ENCODE data around the gene BARHL1.
A peak's percentile ranks its signal among the peaks of the same experiment; 100 is the strongest.

The BARHL1 gene

DNA sequence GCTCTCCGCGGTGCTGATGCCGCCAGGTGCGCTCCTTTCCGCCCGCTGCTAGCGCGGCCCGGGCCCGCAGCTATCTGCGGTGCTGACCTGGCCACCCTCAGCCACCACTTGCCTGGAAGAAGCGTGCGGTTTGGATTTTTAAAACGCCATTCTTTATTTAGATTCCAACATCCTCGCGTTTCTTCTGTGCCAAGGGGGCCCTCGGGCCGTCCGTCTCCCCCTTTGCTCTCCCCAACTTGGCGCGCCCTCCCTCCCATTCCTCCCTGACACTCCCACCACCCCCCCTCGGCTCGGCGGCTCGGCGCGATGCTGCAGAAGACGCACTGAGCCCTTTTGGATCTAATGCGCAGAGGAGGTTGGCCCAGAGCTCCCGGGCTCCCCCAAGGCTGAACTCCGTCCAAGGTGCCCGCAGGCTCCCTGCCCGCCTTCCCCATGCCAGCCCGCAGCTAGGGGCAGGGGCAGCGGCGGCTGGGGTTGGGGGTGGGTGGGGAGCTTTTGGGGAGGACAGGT lies at the start of gene BARHL1:
Gene BARHL1 (plus strand): TSS at position 331 of the 510 bp plus-strand sequence. CDS start 192 bp downstream, outside the sequence.
- no peak for DNase-seq (ENCODE audit: low spot score)

DNA sequence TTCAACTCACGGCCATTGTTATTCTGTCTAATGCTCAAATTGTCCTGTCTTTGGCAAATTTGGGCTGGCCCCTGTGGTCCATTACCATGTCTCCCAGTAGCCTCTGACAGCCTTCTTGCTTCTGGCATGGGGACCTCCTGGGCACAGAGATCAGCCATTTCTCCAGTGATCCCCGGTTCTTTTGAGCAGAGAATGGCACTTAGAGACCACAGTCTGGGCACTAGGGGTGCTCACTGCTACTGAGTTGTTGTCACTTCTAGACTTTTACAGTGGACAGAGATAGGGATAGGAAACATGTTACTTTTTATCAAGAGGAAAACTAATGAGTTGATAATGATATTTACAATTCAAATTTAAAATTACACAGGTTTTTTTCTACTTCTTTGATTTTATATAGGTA lies 47.6 kb upstream of the BARHL1 start:
- no peak for DNase-seq (ENCODE audit: low spot score)

DNA sequence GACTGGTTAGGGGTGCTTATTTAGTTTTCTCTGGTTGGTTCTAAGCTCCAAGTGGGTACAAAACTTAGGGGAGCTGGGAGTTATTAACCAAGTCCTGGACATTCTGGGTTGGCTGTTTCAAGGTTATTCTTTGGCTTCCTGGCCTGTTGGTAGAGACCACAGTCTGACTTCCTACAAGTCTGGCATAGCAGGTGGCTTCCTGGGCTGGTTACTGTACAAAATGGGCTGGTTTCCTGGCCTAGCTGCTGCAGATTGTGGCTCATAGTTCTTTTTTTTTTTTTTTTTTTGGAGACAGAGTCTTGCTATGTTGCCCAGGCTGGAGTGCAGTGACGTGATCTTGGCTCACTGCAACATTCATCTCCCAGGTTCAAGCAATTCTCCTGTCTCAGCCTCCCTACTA lies 46.3 kb upstream of the BARHL1 start:
- DNase-seq (ENCODE audit: low spot score), result no peak

DNA sequence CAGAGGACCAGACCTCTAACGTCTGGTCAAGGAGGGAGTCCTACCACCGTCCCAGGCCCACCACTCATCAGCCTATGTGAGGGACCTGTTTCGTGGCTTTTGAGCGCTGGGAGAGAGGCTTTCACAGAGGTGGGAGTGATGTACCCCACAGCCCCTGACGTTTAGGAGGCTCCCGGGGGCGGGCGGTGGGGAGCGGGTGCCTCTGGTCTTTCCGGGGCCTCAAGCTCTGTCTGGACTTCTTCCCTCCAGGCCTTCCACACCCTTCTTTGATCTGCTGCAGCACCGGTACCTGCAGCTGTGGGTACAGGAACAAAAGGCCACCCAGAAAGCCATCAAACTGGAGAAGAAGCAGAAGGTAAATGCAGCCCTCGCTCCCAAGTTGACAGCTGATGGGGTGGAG lies 45.1 kb upstream of the BARHL1 start:
- DNase-seq (ENCODE audit: low spot score), result no peak

DNA sequence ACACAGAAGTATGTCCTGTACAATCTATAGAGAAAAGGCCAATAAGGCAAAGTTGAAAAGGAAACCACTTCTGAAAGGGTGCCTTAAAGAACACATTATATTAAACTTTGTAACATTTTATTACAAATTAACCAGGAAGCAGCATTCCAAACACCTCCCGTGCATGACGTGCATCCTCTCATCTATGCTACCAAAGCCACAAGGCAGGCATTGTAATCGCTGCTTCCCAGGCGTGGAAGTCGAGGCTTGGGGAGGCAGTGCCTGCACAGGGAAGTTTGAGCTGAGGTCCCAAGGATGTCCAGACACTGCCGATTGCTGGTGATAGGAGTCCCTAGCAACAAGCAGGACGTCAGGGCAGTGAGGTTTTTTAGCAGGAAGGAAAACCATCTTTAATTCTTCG lies 44.3 kb upstream of the BARHL1 start:
- no peak for DNase-seq (ENCODE audit: low spot score)

DNA sequence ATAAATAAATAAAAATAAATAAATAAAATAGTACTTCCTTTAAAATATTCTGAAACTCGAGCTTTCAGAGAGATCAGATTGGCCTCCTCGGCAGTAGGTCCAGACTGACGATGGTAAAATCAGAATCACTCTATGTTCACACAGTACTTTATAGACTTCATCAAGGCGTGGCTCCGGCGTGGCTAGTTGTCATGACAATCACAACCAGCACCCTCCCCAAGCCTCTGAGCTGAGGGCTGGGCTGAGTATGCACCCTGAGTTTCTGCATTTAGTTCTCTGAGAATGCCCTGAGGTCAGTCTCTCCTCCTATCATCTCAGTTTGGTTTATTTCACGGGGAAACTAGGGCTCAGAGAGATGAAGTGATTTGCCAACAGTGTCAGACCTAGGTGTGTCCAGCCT lies 43.3 kb upstream of the BARHL1 start:
- no peak for DNase-seq (ENCODE audit: low spot score)

DNA sequence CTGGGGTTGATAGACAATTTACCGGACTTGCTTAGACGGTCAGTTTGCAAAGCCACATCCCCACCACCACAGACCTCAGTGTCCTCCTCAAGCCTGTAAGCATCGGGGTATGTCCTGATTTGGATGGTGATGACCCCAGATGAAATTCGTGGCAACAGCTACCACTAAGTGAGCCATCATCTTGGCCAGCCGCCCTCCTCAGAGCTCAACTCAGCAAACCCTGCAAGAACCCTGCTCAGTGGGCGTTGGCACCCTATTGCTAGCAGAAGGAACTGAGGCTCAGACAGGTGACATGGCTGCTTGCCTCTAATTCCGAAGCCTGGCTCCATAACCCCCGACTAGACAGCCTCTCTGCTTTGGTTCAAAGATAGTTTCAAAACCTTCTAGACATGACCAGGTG lies 41.4 kb upstream of the BARHL1 start:
- no peak for DNase-seq (ENCODE audit: low spot score)

DNA sequence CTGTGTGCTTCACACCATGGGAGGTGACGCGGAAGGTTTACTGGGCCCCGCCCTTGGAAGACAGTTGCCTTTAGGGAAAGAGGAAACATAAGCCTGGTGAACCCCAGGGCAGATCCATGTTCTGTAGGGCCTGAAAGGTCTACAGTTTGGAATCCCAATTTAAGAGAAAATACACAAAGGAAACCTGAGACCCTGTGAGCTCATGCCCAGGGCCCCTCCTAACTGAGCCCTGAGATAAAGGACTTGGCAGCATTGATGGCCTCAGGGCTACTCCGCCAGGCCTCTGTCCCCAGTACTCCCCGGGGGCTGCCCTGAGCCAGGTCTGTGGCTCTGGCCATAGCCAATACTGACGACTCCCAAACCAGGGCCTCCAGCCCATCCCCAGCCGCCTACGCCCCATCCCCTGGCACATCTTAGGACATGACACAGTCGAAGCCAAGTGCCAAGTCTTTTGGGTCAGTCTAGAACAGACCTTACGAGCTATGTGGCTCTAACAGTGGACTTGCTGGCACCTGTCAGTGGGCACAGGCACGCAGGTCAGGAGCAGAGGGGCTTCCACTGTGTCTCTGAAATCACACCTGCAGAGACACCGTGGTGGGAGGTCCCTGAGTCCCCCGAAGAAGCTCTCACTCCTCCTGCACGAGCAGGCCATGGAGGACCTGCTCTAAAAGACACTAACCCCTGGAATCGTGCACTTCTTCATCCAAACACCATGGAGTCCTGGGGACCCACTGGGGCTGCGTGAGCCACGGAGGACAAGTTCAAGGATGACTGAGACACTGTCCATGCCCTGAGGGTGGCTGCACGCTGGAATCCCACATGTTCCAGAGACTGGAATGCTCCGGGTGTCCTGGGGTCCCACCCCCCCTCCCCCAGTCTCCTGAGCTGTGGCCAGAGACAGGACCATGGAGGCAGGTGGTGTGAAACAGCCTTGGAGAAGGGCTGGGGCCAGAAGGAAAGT lies 40.3 kb upstream of the BARHL1 start:
- DNase-seq (ENCODE audit: low spot score), result no peak

DNA sequence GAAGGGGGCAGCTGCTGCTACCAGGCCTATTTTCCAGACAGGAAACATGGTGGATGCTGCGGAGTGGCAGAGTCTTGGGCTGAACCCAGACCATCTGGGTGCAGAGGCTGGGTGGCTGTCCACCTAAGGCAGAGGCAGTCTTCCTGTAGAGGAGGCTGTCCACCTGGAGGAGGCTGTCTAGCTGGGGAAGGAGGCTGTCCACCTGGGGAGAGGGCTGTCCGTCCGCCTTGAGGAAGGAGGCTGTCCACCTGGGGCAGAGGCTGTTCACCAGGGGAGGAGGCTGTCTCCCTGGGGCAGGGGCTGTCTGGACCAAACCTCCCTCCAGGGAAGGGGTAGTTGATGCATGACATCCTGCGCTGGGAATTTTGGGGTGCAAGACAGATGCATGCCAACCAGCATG lies 39.2 kb upstream of the BARHL1 start:
- no peak for DNase-seq (ENCODE audit: low spot score)

DNA sequence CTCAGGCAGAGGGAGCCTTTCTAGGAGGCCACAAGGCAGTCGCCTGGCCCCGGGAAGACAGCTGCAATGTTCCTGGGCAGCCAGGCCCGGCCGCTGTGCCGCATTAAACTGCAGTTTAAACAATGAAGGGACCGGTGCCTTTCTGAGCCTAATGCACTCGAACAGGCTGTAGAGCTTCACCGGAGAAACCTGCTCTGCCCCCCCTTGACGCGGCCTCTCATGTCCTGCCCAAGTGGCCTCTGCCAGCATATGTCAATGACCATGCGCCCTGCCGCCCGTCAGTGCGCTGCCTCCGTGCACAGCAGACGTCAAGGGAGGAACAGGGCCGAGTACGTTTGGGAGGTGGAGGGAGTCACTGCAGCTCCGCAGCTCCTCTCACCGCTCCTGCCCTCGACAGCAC lies 38.4 kb upstream of the BARHL1 start:
- DNase-seq (ENCODE audit: low spot score), result no peak

DNA sequence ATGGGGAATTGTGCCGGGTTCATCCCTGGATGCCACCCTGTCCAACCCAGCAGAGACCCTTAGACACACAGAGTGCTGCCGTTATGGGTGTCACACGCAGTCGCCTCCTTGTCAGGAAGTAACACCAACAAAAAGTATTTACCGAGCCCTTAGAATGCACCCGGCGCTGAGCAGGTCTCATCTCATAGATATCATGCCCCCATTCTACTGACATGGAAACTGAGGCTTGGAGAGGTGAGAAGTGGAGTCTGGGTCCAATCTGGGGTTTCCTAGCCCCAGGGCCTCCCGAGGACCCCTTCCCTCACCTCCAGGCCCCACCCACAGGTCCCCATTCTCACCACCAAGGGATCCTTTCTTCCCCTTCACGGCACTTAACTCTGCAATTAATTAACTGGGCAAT lies 36.8 kb upstream of the BARHL1 start:
- DNase-seq (ENCODE audit: low spot score), result no peak

DNA sequence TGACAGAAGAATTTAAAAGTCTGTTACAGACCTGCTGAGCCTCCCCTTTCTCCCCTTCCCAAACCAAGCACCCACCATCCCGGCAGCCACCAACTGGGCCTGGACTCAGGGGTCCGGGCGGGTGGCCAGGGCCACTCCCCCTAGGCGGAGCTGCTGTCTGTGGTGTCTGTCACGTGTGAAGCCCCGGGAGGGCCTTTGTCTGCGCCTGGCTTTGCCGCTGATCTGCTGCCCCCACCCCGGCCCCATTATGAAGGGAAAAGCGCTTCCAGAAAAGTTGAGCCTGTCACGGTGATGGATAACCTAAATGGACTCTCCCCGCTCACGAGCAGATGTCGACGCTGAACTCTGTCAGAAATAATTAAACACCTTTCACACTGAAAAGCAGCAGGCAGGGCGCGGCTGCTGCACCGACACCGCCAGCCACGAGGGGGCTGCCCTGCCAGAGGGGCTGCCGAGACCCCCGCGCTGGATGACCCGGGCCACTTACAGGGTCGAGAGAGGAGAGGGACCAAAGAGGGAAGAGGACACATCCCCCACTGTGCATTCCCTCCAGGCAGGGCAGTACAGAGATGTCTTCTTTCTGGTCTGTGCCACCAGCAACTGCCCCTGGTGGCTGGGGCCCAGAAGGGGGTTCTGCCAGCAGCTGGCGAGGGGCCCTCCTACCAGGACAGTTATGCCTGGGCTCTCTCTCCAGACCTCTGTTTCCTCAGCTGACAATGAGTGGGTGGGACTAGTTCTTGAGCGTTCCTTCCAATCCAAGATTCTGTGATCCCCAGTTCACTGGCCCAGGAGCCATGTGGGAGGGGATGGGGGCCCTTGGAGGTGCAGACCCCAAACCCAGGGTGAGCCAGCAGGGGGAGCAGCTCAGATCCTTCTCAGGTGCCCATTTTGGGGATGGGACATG lies 36.0 kb upstream of the BARHL1 start:
- peak; percentile 34 for DNase-seq (ENCODE audit: low spot score)

DNA sequence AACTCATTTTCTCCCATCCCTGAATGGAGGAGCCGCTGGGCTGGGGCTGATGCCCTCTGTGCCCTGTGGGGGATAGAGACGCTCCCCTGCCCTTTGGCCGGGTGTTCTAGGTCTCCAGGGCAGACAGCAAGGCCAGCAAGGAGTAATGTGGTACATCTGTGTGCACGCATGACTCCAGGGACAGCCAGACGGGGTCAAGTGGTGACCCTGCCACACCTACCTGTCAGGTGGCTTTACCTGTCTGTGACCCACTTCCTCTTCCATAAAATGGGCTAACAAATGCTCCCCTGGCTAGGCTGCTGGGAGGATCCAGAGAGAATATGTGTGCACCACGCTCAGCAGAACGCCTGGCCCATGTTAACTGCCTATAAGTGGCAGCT lies 35.4 kb upstream of the BARHL1 start:
- DNase-seq (ENCODE audit: low spot score), result no peak

DNA sequence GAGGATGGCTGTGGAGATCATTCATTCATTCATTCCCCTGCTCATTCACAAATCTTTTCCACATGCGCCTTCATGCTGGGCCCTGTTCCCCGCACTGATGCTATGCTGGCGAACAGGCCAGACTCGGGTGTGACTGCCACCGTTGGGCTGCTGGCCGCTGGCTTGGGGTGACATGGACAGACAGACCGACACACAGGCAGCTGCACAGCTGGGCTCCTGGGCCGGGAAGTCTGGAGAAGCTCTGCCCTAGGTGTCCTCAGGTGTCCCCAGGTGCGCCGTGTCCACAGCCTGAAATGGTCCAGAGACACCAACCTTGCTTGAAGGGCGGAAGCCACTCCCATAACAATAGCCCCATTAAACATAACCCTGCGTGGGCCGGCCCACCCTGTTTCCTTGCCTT lies 35.0 kb upstream of the BARHL1 start:
- DNase-seq (ENCODE audit: low spot score), result no peak

DNA sequence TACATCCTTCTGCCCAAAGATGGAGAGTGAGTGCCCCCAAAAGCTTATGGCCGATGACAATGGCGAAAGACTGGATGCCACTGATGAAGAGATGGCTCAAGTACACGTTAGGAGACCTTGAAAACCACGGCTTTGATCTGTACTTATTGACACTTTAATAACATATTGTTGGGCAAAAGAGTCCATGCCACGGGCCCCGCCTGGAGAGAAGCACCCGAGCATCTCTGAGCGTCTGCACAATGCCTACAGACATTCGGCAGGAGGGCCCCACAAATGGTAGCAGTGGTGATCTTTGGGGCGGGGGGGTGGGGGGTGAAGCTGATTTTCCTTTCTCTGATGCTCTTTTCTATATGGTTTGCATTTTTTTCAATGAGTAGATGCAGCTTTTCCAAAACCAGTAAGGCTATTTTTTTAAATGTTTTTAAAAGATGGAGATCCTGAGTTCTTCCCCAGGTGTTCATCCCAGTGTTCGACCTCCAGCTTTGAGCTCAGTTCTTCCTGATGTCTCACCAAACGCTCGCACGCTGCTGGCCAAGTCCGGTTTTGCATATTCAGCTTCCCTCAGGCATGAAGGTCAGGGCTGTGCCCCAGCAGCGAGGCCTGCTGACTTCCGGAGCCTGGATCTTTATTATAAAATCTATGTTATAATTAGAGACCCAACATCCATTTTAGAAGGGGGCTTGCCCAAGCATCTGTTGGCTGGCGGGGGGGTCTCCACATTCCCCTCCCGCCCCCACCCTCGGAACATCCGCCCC lies 34.3 kb upstream of the BARHL1 start:
- DNase-seq (ENCODE audit: low spot score), result no peak

DNA sequence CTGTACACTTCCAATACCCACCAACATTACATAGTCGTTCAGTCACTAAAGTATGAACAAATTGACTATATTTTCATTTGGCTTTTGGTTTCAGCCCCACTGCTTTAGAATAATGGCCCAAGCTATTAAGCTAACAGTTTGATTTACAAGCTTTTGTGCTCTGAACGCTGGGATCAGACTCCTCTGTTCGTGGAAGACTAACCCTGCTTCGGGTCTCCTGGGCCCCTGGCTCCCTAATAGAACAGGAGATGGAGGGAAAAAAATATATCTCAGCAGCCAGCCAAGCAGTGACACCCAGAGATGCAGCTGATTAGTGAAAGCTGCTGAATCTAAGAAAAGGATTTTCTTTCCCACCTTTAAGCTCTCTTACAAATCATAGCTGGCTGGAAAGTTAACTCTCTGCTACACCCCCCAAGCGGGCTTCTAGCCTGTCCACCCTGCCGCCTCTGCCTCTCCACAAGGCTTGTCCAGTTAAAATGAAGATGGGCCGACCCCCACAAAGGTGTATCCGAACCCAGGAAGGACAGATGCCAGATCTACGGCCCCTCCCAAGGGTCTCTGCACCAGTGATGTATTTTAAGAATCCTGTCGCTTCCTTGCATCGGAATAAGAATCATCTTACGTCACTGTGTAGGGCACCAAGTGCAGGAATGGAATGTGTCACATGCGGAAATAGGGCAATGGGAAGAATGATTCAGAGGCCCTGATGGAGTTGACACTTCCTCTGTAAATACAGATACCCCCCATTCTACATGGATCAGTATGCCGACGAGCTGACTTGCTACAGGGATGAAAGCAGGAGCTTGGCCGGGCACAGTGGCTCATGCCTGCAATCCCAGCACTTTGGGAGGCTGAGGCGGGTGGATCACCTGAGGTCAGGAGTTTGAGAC lies 33.4 kb upstream of the BARHL1 start:
- DNase-seq (ENCODE audit: low spot score), result no peak

DNA sequence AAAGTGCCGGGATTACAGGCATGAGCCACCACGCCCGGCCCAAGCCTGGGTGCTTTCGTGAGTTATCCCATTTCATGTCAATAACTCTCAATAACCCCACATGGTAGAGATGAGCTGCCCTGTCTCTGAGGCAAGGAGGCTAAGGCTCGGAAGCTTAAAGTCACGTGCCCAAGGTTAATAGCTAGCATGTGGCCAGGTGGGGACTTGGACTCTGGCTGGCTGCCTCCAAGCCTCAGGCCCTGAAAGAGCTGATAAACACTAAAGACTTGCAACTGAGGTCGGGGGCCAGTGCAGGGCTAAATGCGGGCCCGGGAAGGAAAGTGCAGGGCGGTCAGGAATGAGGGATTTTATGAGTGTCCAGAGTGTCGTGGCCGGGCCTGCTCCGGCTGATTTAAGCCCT lies 30.9 kb upstream of the BARHL1 start:
- DNase-seq (ENCODE audit: low spot score), result no peak

DNA sequence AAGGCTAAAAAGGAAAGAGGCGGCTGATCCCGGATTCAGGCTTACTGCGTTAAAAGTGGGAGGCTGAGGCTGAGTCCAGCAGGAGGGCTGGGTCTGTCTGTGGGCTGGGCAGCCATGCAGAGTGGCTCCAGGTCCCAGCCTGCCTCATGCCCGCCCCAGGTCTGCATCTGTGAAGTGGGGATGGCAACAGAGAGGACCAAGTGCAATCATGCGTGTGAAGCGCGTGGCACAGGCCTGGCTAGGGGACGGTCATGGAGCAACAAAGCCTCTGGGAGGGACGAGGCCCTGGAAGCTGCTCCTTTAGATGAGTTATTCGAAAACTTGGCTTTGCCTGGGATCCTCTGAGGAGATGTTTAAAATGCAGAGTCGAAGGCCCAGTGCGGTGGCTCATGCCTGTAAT lies 30.4 kb upstream of the BARHL1 start:
- DNase-seq (ENCODE audit: low spot score), result no peak

DNA sequence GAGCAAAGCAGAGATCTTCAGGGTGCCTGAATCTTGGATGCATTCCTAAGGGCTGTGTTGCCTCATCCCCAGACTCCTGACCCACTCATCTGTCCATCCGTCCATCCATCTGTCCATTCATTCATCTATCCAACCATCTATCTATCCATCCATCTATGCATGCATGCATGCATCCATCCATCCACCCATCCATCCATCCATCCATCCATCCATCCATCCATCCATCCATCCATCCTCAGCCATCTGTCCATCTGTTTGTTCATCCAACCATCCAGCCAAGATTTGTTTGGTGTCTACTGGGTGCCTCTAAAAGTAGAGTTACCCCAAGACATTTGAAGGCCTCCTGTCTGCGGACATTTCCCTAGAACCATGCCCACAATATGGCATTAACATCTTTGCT lies 27.7 kb upstream of the BARHL1 start:
- DNase-seq (ENCODE audit: low spot score), result no peak

DNA sequence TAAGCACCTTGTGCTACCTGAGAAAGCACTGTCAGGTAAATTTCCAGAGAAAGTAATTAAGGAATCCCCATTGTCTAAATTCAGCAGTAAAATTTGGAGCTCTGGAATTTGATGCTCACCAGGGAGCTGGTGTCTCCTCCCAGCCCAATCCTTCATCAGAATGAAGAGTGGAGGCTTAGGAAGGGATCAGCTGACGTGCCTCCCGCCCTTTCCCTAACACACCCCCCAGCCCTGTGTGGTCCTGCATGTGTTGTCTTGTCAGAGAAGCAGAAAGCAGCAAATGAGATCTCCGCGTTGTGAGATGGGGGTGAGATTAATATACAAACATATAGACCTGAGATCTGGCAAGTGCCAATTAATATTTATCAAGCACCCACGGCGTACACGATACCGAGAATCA lies 26.9 kb upstream of the BARHL1 start:
- DNase-seq (ENCODE audit: low spot score), result no peak

DNA sequence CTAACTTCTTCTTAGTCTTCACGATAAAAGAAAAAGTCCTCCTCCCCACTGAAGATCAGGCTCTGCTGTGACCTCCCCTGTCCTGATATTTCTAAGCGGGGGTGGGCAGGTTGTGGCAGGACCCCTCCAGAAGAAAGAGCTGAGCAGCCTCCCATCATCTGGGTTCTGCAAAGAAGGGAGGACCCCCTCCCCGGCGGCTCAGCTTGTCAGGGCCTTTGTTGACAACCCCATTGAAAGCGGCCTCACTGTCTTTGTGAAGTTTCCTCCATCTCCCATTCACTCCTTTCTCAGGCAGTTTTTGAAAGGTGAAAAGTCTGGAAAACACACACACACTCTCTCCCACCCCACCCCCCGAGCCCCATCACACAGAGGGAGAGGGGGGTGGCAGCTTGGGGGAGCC lies 26.2 kb upstream of the BARHL1 start:
- DNase-seq (ENCODE audit: low spot score), result no peak
